Pulmonary artery endothelial cell (primary cell): ENCODE data around the gene WIF1. TPM values are rescaled to one million over a fixed set of nuclear protein-coding genes. Genes with fewer than 3 reads are reported as not detected.

Source experiments
- DNase-seq: peaks from one replicate; pipeline ENCODE4 v3.0.0-alpha.2; 2011; ENCODE audit warnings: low read depth, low spot score
- total RNA-seq: library from RNA; depleted of rRNA; stranded (reverse); fragments of >200 nt; gene quantifications from 2 replicates; pipeline ENCODE4 v1.2.3, GENCODE V29; 2014

Gene WIF1
- not detected in 2 replicates for total RNA-seq

- DNase-seq, result no peak
Observed at GRCh38 chr12:65121049-65121955, at the start of gene WIF1. WIF1 (minus strand) TSS chr12:65121305; CDS start chr12:65121191, 114 bp downstream.

- DNase-seq, result no peak
Observed at GRCh38 chr12:65170209-65170881, 49.2 kb upstream of the WIF1 start.

- peak; percentile 69 for DNase-seq
Observed at GRCh38 chr12:65169320-65170208, 48.5 kb upstream of the WIF1 start, which contains the start of gene LEMD3. LEMD3 (plus strand) TSS chr12:65169583; CDS start chr12:65169597, 14 bp downstream.

GRCh38 chr12:65168681-65169319, 47.7 kb upstream of the WIF1 start:
- DNase-seq, result no peak

- no peak for DNase-seq
Observed at GRCh38 chr12:65164774-65165173, 43.7 kb upstream of the WIF1 start.

GRCh38 chr12:65164244-65164643, 43.1 kb upstream of the WIF1 start:
- no peak for DNase-seq

- DNase-seq, result no peak
Observed at GRCh38 chr12:65162609-65163008, 41.5 kb upstream of the WIF1 start.

- no peak for DNase-seq
Observed at GRCh38 chr12:65157091-65157490, 36.0 kb upstream of the WIF1 start.

GRCh38 chr12:65156366-65156841, 35.3 kb upstream of the WIF1 start:
- no peak for DNase-seq

GRCh38 chr12:65155784-65156183, 34.7 kb upstream of the WIF1 start:
- DNase-seq, result no peak

- no peak for DNase-seq
Observed at GRCh38 chr12:65152596-65152995, 31.5 kb upstream of the WIF1 start.

GRCh38 chr12:65152012-65152411, 30.9 kb upstream of the WIF1 start:
- no peak for DNase-seq

GRCh38 chr12:65147312-65147905, 26.3 kb upstream of the WIF1 start:
- no peak for DNase-seq

GRCh38 chr12:65140738-65141137, 19.6 kb upstream of the WIF1 start:
- DNase-seq, result no peak

GRCh38 chr12:65139389-65139788, 18.3 kb upstream of the WIF1 start:
- DNase-seq, result no peak

- DNase-seq, result no peak
Observed at GRCh38 chr12:65133879-65134278, 12.8 kb upstream of the WIF1 start.

- DNase-seq, result no peak
Observed at GRCh38 chr12:65126482-65126881, 5.4 kb upstream of the WIF1 start.

GRCh38 chr12:65125975-65126374, 4.9 kb upstream of the WIF1 start:
- no peak for DNase-seq

GRCh38 chr12:65125247-65125646, 4.1 kb upstream of the WIF1 start:
- DNase-seq, result no peak

- no peak for DNase-seq
Observed at GRCh38 chr12:65123435-65124063, 2.4 kb upstream of the WIF1 start.
